SK-N-SH (cell line): Measurements from ENCODE around the gene CFAP100. TPM values are rescaled to one million over a fixed set of nuclear protein-coding genes. Genes with fewer than 3 reads are reported as not detected.

Experiments used
- CTCF ChIA-PET: fragments of 300-600, 350-600 bp; formaldehyde crosslinking; extraction: SDS; loops from one replicate; lab custom pipeline; 2021; lab: Yijun Ruan, JAX
- POLR2A ChIA-PET: fragments of 350-600 bp; sonication (Branson Sonifier 250); formaldehyde crosslinking; extraction: SDS; loops from one replicate; lab custom pipeline; 2020; ENCODE audit warnings: antibody characterized with exemption, inconsistent platforms; lab: Yijun Ruan, JAX
- DNase-seq: peaks from one replicate; pipeline ENCODE4 v3.0.0; 2012
- H2AFZ ChIP-seq: fragments of 200-600 bp; sonication (generic); 2 replicates; pipeline ENCODE4 v1.8.1; 2016; ENCODE audit warnings: antibody characterized with exemption, mild to moderate bottlenecking, low read depth
- H3F3A ChIP-seq: fragments of 200-600 bp; sonication (generic); replicated peaks from 2 replicates; pipeline ENCODE3; 2016; ENCODE audit warnings: antibody characterized with exemption, mild to moderate bottlenecking; ENCODE audit not compliant: insufficient read depth
- H3K27ac ChIP-seq, 2 experiments: fragments of 200-500 bp in 1 of 2; fragments of 200-600 bp in 1 of 2; sonication (Bioruptor generic) in 1 of 2; sonication (generic), shearing (Covaris generic) in 1 of 2; 2 replicates each; pipeline versions ENCODE4 v1.5.1 to v1.6.1; 2014 to 2016; ENCODE audit warnings: low read depth in 2 of 2, inconsistent platforms in 1 of 2, low read length in 1 of 2, mild to moderate bottlenecking in 1 of 2, mixed read lengths in 1 of 2
- H3K27me3 ChIP-seq: fragments of 200-600 bp; sonication (generic), shearing (Covaris generic); 2 replicates; pipeline ENCODE4 v1.6.1; 2016; ENCODE audit warnings: mixed run types; ENCODE audit not compliant: insufficient read depth
- H3K36me3 ChIP-seq, 2 experiments: fragments of 200-500 bp in 1 of 2; fragments of 200-600 bp in 1 of 2; sonication (Bioruptor generic) in 1 of 2; sonication (generic) in 1 of 2; replicated peaks in 1 of 2; 2 replicates each; pipeline versions ENCODE3 to v1.5.1; 2014 to 2016; ENCODE audit warnings: low read length in 1 of 2, mild to moderate bottlenecking in 1 of 2; ENCODE audit not compliant: insufficient read depth in 2 of 2, control insufficient read depth in 1 of 2
- H3K4me1 ChIP-seq, 2 experiments: fragments of 200-500 bp in 1 of 2; fragments of 200-600 bp in 1 of 2; sonication (Bioruptor generic) in 1 of 2; sonication (generic), shearing (Covaris generic) in 1 of 2; 2 replicates each; pipeline versions ENCODE4 v1.5.1 to v1.6.1; 2014 to 2016; ENCODE audit warnings: low read depth in 1 of 2, low read length in 1 of 2, mixed run types in 1 of 2; ENCODE audit not compliant: insufficient read depth in 2 of 2, control insufficient read depth in 1 of 2
- H3K4me2 ChIP-seq: fragments of 200-600 bp; sonication (generic), shearing (Covaris generic); 2 replicates; pipeline ENCODE4 v1.6.1; 2017; ENCODE audit warnings: mixed run types
- H3K4me3 ChIP-seq, 2 experiments: fragments of 200-500 bp in 1 of 2; fragments of 200-600 bp in 1 of 2; sonication (Bioruptor generic) in 1 of 2; sonication (generic), shearing (Covaris generic) in 1 of 2; 2 replicates each; pipeline versions ENCODE4 v1.5.1 to v1.8.1; 2014 to 2016; ENCODE audit warnings: low read depth in 2 of 2, inconsistent platforms in 1 of 2, low read length in 1 of 2, mild to moderate bottlenecking in 1 of 2, mixed read lengths in 1 of 2, moderate library complexity in 1 of 2
- H3K79me2 ChIP-seq: fragments of 200-600 bp; sonication (generic); 2 replicates; pipeline ENCODE4 v1.8.1; 2017; ENCODE audit warnings: mild to moderate bottlenecking; ENCODE audit not compliant: insufficient read depth
- H3K9ac ChIP-seq: fragments of 200-600 bp; sonication (generic); 2 replicates; pipeline ENCODE4 v1.6.1; 2017; ENCODE audit warnings: mixed run types
- H3K9me2 ChIP-seq: fragments of 200-600 bp; sonication (generic); 2 replicates; pipeline ENCODE4 v1.6.1; 2017; ENCODE audit warnings: mixed run types
- H3K9me3 ChIP-seq: fragments of 200-600 bp; sonication (generic); 2 replicates; pipeline ENCODE4 v1.6.1; 2017; ENCODE audit warnings: mixed run types, mild to moderate bottlenecking, moderate library complexity
- H4K20me1 ChIP-seq: fragments of 200-600 bp; sonication (generic); 2 replicates; pipeline ENCODE4 v1.6.1; 2017; ENCODE audit warnings: mild to moderate bottlenecking, mixed run types; ENCODE audit not compliant: insufficient read depth
- EP300 ChIP-seq, 2 experiments: IDR thresholded peaks; 2 replicates each; pipeline versions ENCODE4 v1.4.0 to v1.6.1; 2012; ENCODE audit warnings: borderline replicate concordance in 1 of 2, low read depth in 1 of 2, low read length in 1 of 2
- FOSL2 ChIP-seq: IDR thresholded peaks from 2 replicates; pipeline ENCODE4 v1.4.0; 2012; ENCODE audit warnings: low read depth, mild to moderate bottlenecking, moderate library complexity, borderline replicate concordance
- FOXJ3 ChIP-seq: sonication (generic); formaldehyde crosslinking; IDR thresholded peaks from 2 replicates; pipeline ENCODE4 v1.5.1; 2020; ENCODE audit warnings: mild to moderate bottlenecking, missing genetic modification reagents
- MAX ChIP-seq: IDR thresholded peaks from 2 replicates; pipeline ENCODE4 v1.4.0; 2012; ENCODE audit warnings: low read depth
- NFIC ChIP-seq: IDR thresholded peaks from 2 replicates; pipeline ENCODE4 v1.4.0; 2012; ENCODE audit warnings: borderline replicate concordance
- NRF1 ChIP-seq: IDR thresholded peaks from 2 replicates; pipeline ENCODE4 v1.6.1; 2012; ENCODE audit warnings: low read depth, mild to moderate bottlenecking, low read length
- PBX3 ChIP-seq: IDR thresholded peaks from 2 replicates; pipeline ENCODE4; 2012
- POLR2AphosphoS5 ChIP-seq: IDR thresholded peaks from 2 replicates; pipeline ENCODE4 v1.6.1; 2012; ENCODE audit warnings: low read depth, low read length
- REST ChIP-seq: IDR thresholded peaks from 2 replicates; pipeline ENCODE4 v1.6.1; 2012; ENCODE audit warnings: mild to moderate bottlenecking, low read depth, low read length, moderate library complexity
- RFX5 ChIP-seq: IDR thresholded peaks from 2 replicates; pipeline ENCODE4 v1.6.1; 2012; ENCODE audit warnings: mild to moderate bottlenecking, improper control_type of control experiment, low read length
- RXRA ChIP-seq: IDR thresholded peaks from 2 replicates; pipeline ENCODE4 v1.4.0; 2012; ENCODE audit warnings: low read depth, mild to moderate bottlenecking, borderline replicate concordance
- USF1 ChIP-seq: IDR thresholded peaks from 2 replicates; pipeline ENCODE4 v1.4.0; 2012; ENCODE audit warnings: low read depth, borderline replicate concordance
- USF2 ChIP-seq: fragments of 150-350 bp; IDR thresholded peaks from 2 replicates; pipeline ENCODE4 v1.6.1; 2017; ENCODE audit warnings: antibody characterized with exemption, low read length, low read depth, borderline replicate concordance
- YY1 ChIP-seq: IDR thresholded peaks from 2 replicates; pipeline ENCODE4 v1.4.0; 2012; ENCODE audit warnings: low read depth, mild to moderate bottlenecking
- WGBS: methylation state at CpG from one replicate; pipeline ENCODE4 v1.1.6; 2017; ENCODE audit warnings: low lambda C conversion rate; 5-methylcytosine and 5-hydroxymethylcytosine counted together
- polyA plus RNA-seq, 3 experiments: library from polyadenylated mRNA; depleted of rRNA; stranded (reverse); fragments of >200 nt; gene quantifications; 2 replicates each; pipeline ENCODE4 v1.2.3, GENCODE V29; 2012

The CFAP100 gene
- polyA plus RNA-seq, 1 of the 3 experiments (the other 2 are of a cell fraction) = not detected

- no peak for TF ChIP-seq REST
- TF ChIP-seq RXRA = no peak
- no peak for TF ChIP-seq FOSL2
Measured at GRCh38 chr3:126448893-126449180, 54.1 kb downstream of the CFAP100 start (continued).

- no peaks in the 10 kb centered on the region for H3K27me3 ChIP-seq
- H3K4me2 ChIP-seq = no peak overlapping the region
- H3K36me3 ChIP-seq = peaks cover 24 to 42% of the 10 kb centered on the region in 2 experiments
- H3K9me2 ChIP-seq = no peaks in the 10 kb centered on the region
- no peaks in the 10 kb centered on the region for H3K9me3 ChIP-seq
- H3F3A ChIP-seq = no peaks in the 10 kb centered on the region
- DNase-seq = no peak
- no peak overlapping the region for H3K27ac ChIP-seq
- TF ChIP-seq MAX (no peak), RXRA (no peak), POLR2AphosphoS5 (no peak), YY1 (no peak), USF1 (no peak), USF2 (no peak), EP300 (IDR thresholded peaks at IDR 0.05; ENCODE audit: borderline replicate concordance in 1 of 2, low read depth in 1 of 2, low read length in 1 of 2) (no peak), NRF1 (no peak), RFX5 (no peak), PBX3 (no peak), NFIC (no peak), FOXJ3 (CRISPR knock-in tag) (no peak), REST (no peak)
- H3K4me1 ChIP-seq = no peaks in the 10 kb centered on the region; a peak in 1 of 4 replicates
- H3K79me2 ChIP-seq = no peaks in the 10 kb centered on the region
- H4K20me1 ChIP-seq = no peaks in the 10 kb centered on the region
- 99% methylated on average over 9 of the region's 11 CpGs for WGBS
- ChIA-PET POLR2A (no interaction called here), CTCF (no interaction called here)
- H2AFZ ChIP-seq = no peak overlapping the region
- no peak overlapping the region for H3K9ac ChIP-seq
- no peak overlapping the region for H3K4me3 ChIP-seq
Measured at GRCh38 chr3:126449621-126450051, 54.9 kb downstream of the CFAP100 start.
